HG02885 (cell line): ENCODE results near the gene TXLNB.

Source experiments
- ATAC-seq: cut with Tn5 transposase; IDR thresholded peaks from one replicate; pipeline ENCODE4 v1.9.1; 2021; ENCODE audit warnings: mild to moderate bottlenecking; ENCODE audit not compliant: unreplicated experiment, poor library complexity

TXLNB gene

DNA sequence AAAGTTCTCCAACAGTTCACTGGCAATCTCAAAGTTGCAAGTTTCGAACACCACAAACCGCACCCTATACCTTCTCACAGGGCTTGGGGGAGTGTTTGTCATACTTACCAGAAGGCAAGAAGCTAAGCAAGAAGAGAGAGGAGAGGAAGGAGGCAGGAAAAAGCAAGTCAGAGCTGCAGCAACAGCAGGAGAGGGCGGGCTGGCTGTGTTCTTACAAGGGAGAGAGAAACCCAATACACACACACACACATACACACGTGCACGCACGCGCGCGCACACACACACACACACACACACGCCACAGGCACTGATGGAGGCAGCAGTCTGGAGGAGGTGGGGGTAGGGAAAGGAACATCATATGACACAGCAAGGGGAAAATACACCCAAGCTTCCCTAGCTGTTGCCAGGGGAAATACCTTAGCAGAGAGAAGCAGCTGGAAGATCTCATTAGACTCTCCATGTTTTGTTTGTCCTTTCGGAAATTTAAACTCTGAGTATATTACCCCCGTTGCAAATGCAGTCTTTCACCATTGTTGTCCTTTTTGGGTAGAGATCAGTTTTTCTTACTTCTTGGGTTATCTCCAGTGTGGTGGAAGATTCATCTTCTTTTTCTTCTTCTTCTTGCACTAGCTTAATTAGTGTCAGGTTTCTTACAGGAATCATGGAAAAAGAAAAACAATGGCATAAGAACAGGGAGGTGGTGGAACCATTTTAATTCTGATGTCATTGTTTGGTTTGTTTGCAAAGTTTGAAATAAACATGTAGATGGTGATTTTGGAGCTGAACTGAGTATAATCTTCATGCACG is at the start of gene TXLNB:
TXLNB (minus strand) TSS at position 186 of the 807 bp plus-strand sequence. CDS start 3,099 bp downstream, outside the sequence.
- peak; percentile 69 for ATAC-seq

DNA sequence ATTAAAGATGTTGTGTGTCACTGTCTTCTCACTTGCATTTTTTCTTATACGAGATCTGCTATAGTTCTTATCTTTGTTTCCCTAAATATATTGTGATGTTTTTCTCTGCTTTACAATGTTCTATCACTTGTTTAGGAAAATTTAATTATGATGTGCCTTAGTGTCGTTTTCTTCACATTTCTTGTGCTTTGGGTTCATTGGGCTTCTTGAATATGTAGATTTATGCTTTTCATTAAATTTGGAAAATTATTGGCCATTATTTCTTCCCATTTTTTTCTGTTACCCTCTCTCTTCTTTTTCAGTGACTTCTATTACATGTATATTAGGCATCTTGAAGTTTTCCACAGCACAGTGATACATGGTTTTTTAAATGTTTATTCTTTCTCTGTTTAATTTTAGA is 49.3 kb upstream of the TXLNB start:
- ATAC-seq = no peak

DNA sequence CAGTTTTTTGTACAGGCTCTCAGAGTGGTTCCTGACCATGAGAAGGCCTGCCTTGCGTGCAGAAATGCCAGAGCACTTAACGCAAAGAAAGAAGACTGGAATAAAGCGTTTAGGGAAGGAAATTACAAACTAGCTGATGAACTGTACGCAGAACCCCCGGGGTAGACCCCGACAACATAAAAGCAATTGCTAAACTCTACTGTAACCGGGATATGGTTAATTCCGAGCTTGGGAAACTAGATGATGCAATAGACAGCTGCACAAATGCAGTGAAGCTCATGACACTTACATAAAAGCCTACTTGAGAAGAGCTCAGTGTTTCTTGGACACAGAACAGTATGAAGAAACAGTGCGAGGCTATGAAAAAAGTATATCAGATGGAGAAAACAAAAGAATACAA is 47.0 kb upstream of the TXLNB start:
- no peak for ATAC-seq

DNA sequence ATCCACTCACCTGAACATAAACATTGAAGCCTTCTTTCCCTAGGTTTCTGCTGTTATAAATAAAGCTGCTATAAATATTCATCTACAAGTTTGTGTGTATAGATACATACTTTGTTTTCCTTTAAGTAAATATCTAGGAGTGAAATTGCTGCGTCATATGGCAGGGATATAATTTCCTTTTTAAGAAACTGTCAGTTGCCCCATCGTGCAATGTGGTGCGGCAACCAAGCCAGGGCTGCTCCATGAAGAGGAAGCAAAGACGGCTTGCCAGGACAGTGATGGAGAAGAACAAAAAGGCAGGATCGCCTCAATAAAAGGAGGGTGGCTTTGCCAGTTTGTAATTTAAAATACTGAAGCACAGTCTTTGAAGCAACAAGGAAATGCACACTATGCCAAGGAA is 46.0 kb upstream of the TXLNB start:
- ATAC-seq = no peak

DNA sequence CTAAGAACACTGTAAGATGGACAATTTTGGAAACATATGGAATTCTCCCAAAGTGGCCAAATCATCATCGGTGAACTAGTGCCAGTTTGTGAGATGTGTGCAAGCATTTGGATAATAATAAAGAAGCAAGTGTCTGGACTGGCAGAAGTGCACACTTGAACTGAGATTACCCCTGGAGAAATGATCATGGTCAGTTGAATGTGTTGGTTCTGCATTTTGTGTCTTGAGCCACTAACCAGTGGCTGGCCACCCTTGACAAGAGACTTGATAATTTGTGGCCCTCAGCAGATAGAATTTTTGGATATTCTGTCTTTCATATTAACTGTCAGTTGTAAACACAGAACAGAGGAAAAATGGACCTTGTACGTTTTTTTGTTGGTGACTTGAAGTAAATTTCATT is 45.2 kb upstream of the TXLNB start:
- peak; percentile 12 for ATAC-seq

DNA sequence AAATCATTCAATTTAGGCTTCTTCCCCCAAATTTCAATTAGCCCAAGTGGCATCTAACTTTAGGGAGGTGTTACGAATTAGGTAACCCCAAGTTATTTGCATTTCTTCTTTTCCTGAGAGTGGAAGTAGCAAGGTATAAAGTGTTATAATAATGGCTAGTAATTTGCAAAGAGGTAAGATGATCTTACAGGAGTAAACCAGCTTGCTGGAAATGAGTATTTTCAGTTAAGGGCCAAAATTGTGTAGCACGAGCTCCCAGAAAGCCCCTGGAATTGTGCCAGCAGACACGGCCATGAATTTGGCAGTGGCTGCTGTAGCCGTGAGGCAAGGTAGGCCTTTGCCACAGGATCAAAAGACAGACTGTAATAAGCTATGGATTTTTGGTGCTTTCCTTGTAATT is 44.7 kb upstream of the TXLNB start:
- ATAC-seq = peak; percentile 71

DNA sequence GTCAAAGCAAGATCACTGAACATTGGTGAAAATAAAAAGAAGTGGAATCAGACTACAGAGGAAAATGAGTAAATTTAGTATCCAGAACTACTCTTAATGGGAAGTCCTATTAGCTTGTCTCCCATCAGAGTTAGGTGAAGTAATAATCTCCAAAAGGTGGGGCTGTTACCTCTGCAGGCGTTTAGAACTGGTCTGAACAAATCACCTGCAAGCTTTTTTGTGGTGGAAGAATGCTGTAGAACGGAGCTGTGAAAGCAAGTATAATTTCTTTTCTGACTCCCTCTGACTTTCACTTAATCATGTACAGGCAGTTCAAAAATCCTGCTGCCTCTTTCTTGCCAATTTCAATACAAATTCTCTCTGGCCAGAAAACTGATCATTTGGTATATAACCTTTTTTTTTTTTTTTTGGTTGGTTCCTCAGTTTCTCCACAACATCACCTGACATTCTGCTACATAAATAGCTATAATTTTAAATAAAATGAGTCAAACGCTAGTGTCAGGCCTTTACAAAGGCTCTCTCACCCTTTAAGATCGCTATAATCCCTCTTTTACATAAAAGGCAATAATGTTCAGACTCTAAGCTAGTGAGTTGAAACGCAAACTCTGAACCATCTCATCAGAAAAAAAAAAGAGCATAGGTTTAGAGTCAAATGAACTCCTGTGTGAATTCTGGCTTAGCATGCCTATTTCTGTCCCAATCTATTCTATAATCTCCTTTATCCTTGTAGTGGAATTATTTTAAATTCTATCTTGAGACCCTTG is 43.8 kb upstream of the TXLNB start:
- ATAC-seq = no peak

DNA sequence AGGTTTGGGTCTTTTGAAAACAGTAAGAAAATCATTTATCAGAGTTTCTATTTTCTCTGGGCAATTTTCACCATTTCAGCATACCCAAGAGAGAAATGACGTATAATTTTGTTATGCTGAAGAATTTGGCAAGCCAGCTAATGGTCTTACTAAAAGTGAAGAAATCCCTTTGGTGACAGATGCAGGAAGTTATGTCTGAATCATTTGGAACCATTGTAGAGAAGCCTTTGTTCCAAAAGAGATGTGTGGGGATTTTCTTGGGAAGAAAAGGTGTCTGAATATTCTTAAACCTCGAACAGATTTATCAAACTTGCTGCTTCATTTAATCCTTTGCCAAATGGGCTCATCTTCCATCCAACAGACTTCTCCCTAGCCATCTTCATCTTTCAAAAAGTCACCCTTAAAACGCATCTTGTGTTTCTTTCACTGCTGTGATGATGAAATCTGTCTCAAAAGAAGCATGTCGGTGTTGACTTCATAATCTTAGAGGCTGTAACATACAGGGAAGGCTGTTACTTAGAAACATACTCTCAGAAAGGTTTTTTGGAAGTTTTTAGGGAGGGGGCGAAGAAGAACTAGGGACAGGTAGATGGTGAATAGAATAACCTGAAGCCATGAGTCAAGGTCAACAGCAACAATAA is 43.1 kb upstream of the TXLNB start:
- ATAC-seq = no peak

DNA sequence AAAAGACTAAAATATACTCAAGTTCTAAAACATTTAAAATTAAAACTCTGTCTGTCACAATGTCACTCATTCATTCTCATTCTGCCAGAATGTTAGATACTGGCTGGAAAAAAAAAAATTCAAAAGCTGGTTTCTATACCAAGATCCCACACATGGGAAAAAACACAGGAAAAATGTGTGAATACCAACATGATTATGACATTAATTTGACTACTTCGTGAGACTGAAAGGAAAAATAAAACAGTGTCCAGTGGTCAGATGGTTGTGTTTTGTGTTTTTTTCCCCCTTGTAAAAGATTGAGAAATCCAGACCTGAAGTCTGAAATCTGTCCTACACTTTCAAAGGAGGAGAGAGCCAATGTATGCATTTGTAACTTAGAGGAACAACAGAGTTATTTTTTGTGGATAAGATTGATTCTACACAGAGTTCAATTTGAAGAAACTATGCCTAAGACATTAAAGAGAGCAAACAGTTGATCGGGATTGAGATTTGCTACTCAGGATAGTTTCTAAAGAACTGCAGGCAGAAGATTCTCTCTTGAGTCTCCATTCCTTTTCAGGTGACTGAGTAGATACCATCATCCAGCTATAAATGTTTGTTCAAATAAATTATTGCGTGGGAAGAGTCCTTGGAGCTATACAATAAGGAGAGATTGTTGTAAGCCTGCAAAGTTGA is 39.2 kb upstream of the TXLNB start:
- ATAC-seq = no peak

DNA sequence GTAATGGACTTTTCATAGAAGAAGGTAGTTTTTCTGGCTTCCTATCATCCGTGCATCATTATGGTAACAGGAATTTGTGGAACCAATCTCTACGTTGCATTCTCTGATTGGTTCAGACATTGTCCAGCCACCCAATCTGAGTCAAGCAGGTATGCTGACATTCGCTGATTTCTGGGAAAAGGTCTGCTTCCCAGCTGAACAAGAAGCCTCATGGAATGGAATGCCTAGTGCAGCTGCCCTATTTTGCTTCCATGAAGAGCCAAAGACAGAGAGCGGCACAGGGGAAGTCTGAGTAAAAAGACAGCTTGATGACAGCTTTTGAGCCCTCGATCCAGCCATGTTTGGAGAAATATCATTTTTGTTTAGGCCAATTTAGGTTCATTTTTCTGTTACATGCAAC is 38.5 kb upstream of the TXLNB start:
- no peak for ATAC-seq

DNA sequence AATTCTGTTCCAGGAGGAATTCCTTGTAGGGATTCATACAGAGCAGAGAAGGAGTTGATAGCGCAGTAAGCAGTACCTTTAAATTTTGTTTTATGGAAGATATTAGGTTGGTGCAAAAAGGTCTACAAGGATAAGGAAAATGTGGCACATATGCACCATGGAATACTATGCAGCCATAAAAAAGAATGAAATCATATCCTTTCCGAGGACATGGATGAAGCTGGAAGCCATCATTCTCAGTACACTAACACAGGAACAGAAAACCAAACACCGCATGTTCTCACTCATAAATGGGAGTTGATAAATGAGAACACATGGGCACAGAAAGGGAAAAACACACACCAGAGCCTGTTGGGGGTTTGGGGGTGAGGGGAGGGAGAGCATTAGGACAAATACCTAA is 37.4 kb upstream of the TXLNB start:
- no peak for ATAC-seq

DNA sequence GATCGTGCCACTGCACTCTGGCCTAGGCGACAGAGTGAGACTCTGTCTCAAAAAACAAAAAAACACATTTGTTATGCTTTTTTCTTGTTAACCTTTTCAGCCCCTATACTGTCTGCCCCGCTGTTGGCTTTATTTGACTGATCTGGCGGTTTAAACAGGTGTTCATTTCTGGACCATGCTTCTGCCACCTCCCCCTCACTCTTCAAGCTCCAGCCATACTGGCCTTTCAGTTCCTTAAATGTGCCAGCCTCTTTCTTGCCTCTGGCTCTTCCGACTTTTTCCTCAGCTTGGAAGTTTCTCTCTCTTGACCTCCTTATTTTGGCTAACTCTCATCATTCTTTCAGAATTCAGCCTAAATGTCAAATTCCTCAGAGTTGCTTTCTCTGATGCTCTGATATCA is 35.2 kb upstream of the TXLNB start:
- peak; percentile 46 for ATAC-seq

DNA sequence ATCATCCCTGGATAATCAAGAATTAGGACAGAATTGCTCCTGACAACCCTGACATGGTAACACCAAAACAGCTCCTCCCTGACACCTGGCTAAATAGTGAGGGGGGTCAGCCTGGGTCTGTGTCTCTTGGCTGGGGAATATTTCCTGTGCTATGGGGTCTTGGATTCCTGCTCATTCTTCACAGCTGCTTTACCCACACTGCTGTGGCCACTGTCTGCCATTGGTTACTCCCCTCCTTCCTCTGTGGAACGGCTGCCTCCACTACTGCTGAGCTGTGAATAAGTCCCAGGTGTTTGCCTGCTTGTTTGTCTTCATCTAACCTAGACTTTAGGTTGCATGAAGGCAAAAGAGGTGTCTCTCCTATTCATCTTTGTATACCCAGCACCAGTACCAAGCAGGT is 33.9 kb upstream of the TXLNB start:
- ATAC-seq = no peak

DNA sequence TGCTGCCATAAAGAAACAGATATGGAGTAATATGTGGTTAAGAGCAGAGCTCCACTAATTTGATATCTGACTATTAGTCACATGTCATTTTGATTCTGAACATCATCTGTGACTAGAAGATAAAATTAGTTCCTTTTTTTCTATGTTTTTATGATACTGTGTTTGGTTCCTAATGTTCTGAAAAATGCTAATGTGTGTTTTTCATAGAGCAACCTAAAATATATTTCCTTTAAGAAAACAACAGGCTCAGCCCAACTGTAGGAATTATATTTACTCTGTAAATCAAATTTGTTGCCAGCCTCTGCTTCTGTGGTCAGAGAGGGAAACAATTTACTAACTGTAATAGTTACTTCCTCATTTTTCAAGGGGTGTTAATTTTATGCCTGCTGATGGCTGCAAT is 33.3 kb upstream of the TXLNB start:
- peak; percentile 49 for ATAC-seq

DNA sequence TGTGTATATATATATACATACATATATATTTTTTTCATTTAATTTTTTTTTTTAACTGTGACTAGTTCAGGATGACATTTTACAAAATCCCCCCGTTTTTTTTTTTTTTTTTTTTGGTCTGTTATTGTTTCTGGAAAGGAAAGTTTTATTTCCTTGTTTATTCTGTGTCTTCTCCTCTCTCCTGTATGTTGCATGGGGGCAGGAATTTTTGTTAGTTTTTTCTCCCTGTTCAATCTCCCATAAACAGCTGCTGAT is 32.4 kb upstream of the TXLNB start:
- no peak for ATAC-seq

DNA sequence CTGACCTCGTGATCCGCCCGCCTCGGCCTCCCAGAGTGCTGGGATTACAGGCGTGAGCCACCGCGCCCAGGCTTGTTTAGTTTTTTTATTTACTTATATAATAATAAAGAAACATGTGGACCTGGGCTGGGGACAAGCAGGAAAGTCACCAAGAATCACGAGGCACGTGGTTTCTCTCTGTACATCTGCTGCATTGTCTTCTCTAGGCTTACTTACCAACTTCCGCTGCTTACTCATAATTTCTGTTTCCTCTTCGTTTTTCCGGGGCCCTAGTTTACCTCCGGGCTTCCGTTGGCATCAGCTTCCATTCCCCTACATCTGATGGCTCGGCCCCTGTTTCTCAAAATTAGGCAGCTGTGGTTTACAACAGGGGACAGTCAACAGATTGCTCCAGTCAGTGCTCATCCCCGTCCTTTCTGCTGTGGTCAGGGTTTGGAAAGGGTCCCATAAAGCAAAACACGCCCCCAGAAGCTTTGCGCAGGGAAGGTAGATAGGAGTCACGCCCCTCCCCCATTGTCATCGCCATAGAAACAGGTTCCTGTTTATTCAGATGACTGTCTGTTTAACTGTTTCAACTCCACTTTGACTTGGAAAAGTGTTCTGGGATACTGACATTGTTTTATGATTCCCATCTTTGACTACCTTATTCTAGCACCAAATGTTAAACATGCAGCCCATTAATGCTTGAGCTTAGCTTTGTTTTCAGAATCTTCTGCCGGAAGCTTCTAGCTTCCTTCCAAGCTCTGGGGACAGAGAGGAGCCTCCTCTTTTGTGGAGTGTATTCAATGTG is 31.9 kb upstream of the TXLNB start:
- peak; percentile 43 for ATAC-seq

DNA sequence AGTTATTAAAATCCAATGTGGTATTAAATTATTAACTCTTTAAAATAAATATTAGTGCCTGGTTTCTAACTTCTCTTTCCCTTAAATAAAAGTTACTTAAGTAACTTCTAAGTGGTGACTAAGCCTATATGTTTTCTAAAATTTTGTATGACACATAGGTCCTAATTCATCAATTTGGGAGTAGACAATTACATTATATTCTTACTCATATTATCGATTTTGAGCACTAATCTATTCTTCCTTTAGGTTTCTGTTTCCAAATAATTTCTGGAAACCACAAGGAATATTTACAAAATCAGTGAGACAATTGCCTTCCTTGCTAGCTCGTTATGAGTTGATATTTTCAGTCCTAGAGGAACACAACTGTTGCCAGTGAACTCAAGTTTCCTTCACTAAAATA is 28.3 kb upstream of the TXLNB start:
- ATAC-seq = no peak

DNA sequence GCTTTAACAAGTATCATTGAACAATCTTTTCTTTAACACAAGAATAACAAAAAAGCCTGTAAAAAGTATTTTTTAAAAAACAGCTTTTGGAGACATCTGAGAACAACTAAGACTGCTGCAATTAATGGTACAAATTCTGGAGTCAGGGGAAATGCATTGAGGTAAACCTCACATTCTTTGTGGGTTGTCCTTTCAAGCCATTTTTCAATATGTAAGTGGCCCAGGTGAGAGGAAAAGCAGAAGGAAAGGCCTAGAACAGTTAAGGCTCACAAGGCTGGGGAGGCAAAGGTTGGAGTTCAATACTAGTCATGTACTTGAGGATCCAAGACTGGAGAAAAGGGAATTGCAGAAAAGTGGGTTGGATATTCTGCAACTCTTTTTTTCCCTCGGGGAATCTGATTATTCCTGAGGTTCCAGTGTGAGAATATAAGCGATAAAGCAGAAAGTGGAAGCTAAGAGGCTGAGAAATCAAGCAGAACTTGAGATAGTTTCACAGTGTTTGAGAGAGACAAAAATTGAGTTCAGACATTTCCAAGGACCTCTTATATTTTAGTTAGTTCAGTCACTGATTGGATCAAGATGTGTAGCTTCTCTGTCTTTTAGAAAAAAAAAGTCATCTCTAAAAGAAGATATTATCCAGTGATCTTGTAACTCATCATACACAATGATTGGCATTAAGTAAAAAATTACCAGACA is 25.0 kb upstream of the TXLNB start:
- ATAC-seq = no peak

DNA sequence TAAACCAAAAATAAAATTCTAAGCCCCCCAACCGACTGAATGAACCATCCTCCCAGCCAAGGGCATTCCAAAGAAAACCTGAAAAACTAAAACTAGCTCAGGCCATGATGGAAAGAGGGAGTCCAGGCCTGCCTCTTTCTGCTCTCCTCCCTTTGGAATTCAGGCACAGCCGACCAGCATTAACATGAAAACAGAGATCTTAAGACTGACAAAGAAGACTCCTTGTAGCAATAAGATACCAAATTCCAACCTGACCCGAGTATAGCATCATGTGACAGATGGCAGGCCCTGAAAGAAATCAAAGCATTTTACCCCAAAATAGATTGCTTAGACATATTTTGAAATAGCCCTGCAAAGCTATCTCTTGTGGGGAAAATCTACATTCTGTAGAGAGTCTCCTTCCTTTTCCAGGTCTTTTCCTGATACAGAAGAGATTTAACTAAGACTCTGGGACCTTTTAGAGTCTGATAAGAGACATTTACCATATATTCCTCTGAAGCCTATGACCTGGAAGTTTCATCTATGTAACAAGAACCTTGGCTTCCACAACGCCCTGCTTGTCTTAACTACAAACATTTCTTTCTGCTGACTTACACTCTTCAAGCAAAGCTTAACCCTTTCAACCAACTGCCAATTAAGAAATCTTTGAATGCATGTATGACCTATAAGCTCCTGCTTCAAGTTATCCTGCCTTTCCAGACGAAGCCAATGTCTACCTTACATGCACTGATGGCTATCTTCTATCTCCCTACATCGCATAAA is 22.2 kb upstream of the TXLNB start:
- no peak for ATAC-seq
